ENCODE data around the gene WDR35.

Gene WDR35

DNA sequence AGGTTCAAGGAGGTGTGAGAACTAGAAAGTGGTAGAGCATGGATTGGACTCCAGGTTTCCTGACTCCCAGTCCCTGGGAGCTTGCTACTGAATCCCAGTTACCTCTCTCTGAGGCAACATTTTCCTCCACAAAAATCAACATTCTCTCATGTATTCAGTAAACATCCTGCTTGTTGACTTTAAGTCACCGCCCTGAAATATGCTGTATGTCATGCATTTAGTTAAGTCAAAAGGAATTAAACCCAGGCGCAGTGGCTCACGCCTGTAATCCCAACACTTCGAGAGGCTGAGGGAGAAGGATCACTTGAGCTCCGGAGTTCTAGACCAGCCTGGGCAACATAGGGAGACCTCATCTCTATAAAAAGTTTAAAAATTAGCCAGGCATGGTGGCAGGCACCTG is 18.8 kb upstream of the WDR35 start:
- no peak for DNase-seq

DNA sequence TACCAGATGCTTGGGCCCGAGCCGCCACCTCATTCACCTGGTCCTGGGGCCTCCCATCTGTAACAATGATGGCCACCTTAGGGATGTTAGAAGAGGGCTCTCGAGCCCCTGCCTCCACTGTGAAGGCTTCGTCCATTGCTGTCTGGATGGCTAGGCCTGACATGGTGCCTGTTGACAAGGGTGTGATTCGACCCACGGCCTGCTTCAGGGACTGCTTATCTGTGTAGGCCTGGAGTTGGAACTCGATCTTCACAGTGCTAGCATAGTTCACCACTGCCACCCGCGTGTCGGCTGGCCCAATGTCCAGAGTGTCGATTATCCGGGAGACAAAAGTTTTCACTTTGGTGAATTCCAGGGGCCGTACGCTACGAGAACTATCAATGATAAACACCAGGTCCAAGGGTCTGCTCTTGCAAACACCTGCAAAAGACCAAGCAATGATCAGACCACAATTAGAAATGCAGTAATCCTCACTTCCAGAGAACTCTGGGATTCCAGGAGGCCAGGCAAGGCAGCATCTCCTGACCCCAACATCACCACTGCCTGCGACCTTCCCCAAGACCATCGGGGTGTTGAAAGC is 16.1 kb upstream of the WDR35 start:
- no peak for DNase-seq

DNA sequence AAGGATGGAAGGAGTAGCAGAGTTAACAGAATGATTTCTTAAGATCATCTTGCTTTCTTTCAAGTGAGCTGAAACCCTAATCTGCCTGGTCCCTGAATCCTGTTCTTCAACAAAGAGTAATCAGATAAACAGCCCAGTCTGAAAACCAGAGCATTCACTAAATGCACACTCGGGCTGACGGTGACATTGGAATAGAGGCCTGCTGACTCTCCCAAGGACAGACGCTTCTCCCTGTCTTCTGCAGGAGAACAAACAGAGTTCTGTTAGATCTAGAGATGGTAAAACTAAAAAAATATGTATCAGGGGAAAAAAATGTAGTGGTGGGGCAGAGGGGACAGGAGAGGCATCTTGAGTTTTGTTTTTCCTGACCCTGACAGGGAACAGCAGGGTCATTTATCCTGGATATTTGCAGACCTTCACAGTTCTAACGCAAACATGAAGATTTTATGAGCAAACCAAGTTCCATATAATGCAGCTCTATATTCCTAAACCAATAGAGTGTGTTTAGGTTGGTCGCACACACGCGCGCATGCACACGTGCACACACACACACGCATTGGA is 15.2 kb upstream of the WDR35 start:
- DNase-seq: no peak

- DNase-seq: no peak
Measured at GRCh38 chr2:20001361-20001863, 11.5 kb upstream of the WDR35 start.

DNA sequence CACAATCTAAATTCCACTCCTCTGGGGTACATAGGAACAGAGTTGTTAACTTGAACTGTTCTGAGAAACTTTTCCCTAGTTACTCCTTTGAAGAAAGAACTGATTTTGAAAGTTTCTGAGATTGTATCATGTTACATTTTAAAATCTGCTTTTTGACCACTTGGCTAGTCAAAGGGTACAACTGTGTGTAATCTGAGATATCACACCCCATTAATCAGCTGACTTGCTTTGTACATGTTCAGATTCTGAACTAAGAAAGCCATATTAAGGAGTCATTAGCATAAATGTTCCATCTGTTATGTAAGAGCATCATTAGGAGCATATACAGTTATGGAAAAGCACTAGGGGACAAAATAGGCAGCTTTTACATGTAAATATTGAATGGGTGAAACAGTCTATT is 3.8 kb upstream of the WDR35 start:
- DNase-seq: no peak

DNA sequence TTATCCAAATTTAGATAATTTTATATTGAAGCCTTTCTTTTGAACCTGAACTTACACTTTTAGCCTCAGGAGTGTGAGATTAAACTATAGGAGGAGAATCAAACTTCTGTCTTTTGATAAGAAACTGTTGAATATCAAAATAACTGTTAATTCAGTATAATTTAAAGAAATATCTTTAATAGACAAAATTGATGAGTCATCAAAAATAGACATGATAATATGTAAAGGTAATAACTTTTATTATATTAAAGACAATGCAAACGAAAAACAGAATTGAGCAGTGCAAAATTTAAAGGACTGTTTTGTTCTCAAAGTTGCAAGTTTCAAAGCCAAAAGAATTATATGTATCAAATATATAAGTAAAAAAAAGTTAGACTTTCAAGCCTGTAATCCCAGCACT is 2.0 kb upstream of the WDR35 start:
- no peak for DNase-seq

DNA sequence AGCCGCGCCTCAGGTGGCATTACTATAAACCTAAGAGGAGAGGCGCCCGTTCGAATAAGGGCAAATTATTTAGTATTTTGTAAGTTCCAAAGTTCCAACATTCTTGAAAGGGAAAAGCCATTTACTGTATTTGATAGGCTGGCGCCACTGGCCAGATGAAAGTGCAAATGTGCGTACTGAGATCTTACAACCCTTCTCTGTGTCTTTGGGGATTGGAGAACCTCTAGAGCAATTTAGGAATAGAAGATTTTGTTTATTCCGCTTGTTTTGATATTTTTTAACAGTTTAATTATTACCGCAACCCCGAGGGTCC is 467 bp upstream of the WDR35 start:
- DNase-seq: no peak

GRCh38 chr2:19989342-19989666 is 601 bp downstream of the WDR35 start:
- no peak for DNase-seq

GRCh38 chr2:19988600-19988999 is 1.3 kb downstream of the WDR35 start:
- no peak for DNase-seq

DNA sequence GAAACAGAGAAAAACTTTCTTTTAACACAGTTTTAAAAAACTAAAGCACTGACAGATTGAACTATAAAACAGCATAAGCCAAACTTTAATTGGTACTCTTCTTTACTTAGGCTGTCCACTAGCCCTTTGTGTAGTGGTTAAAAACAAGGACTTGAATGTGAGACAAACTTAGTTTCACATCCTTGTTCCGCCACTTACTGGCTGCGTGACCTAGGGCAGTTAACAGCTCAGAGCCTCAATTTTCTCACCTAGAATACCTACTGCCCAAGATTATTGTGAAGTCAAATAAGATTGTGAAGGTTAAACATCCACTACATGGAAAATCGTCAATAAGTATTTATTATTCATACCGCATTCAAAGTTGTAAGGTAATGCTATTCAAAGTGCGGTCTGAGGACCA is 2.0 kb downstream of the WDR35 start:
- no peak for DNase-seq

DNA sequence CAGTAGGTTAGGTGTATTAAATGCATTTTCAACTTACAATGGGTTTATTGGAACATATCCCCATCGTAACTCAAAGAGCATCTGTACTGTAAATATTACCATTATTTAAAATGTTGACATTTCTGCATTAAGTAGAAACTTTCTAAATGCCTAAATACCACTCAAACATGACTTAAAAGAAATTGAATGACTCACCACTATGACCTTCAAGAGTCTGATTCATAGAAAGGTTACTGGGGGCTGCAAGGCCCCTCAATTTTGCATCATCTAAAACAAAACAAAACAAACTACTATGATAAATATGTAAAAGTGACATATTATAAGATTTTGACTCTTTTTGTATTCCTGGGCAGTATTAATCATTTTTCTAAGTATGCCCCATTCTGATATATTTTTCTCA is 7.6 kb downstream of the WDR35 start:
- DNase-seq: no peak

DNA sequence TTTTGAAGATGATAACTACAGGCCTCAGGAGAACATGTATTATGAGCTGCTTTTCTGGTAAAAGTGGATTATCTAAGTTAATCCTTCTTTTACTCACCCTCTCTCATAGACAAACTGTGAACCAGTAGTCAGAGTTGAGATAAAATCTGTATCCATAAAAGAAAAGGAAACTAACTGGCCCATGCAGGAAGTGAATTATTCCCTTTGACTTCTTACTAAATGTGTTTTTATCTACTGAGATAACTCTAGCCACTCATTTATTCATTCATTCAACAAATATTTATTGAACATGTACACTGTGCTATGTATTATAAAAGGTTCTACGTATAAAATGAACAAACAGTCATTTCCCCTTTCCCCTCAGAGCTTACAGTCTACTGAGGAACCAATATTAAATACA is 10.0 kb downstream of the WDR35 start:
- DNase-seq: no peak

DNA sequence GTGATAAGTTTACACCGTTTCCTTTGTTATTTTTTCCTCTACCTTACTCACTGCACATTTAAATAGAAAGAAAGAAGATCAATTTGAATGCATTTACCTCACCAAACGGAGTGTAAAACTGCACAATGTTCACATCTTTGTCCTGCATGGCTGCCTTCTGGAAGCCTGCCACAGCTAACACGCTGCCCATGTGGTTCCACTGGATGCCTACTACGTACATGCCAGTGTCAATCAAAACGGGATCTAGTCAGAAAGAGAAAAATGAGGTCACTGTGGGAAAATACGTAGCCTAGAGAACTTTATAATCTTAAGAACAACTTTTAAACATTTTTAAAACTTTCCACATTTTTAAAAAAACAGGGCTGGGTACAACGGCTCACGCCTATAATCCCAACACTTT is 16.4 kb downstream of the WDR35 start:
- DNase-seq: no peak

GRCh38 chr2:19971691-19972090 is 18.2 kb downstream of the WDR35 start:
- DNase-seq: no peak

DNA sequence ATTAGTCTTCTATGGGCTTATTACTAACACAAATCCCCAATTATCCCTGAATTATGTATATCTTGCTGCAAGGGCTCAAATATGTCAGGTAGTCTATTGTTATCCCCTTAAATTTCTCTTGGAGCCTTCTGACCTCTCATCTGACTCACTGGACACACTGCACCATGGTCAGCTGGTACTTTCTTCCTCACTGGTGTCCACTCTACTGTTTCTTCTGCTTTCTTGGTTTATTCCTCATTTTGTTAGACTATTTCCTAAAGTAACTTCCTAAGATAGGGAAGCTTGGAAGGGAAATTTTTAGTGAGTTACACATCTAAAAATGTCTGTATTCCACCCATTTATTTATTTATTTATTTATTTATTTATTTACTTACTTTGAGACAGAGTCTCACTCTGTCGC is 26.5 kb downstream of the WDR35 start:
- DNase-seq: no peak

- peak; percentile 19 for DNase-seq
Measured at GRCh38 chr2:19955544-19956422, 34.1 kb downstream of the WDR35 start.

DNA sequence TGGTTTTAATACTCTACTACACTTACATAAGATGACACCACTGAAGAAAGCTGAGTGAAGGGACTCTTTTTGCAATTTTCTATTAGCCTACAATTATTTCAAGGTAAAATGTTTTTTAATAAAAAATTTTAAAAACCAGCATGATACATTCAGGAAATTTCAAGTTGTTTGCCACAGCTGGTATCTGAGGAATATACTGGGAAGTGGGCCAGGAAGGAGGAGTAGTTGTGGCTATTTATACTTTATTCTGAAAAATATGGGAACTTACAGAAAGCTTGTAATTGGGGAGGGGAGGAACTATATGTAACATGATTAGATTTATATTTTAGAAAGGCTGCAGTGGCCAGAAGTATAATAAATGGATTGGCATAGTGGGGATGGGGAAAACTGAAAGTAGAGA is 40.8 kb downstream of the WDR35 start:
- DNase-seq: no peak

DNA sequence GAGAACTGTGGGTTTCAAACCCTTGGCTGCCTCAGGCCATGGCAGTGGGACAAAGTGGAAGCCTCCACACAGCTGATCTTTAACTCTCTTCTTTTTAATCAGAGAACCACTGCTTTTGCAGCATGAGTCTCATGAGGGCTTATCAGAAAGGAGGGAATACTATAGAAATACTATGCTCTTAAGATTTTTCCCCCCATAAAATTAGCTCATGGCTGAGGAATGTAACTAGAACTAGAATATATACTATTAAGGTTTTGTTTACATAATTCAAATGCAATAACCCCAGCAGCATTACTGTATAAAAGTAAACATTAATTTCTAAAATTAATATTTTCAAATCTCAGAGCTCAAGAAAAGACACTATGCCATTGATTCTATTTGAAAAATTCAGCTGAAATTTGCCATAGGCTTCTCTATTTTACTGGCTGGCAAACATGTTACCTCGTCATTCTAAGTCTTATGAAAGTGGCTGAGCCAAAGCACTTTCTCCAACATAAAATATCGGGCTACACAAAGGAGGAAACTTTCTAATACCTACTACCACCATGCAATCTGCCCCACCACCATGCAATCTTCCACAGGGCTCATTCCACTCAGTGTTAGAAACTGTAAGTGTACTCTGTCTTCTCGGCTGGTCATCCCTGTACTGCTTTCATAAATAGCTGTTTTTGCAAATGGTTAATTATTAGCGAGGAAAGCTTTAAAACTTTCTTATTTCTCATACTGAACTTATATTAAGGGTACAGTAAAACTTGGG is 42.5 kb downstream of the WDR35 start:
- no peak for DNase-seq

- no peak for DNase-seq
Measured at GRCh38 chr2:19944205-19944845, 45.6 kb downstream of the WDR35 start.

GRCh38 chr2:19943189-19943588 is 46.7 kb downstream of the WDR35 start:
- DNase-seq: no peak

DNA sequence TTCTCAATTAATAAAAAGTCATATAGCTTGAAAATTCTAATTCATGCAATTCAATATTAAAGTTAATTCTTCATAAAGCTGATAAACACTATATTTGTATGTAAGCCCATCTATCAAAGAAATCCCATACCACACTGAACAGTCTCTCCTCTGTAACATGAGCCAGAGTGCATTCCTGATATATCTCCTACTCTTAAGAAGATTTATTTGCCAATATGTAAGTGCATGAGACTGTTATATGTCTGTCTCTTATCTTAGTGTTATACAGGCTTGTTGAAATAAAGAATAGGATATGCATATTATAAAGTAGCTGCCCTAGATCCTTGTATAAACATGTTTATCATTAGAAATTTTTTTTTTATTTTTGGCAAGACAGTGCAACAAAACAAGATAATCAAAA is 47.7 kb downstream of the WDR35 start:
- no peak for DNase-seq

GRCh38 chr2:19937004-19937403 is 52.9 kb downstream of the WDR35 start:
- DNase-seq: no peak

DNA sequence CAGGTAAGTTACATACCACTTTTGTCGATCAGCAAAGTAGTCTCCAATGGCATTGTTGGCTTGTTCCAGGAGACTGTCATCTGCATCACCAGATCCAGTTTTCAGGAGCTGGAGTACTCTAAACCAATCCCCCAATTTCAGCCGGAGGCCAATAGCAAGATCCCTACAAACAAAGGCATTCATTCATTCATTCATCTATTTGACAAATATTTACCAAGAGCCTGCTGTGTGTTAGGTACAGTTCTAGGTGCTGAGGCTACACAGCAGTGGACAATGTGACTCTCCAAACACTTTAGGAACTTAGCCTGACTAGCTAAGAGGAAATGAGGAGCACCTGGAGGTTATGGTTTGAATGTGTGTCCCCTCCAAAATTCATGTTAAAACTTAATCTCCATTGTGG is 53.7 kb downstream of the WDR35 start:
- DNase-seq: no peak
